ENCODE data around the gene LCLAT1.

- TF ChIP-seq CTCF (conservative IDR thresholded peaks at IDR 0.05) (no peak), ZFX (IDR thresholded peaks at IDR 0.05) (no peak)
Measured at GRCh38 chr2:30470426-30470825, 23.4 kb downstream of the LCLAT1 start.
